HG02973 (cell line): Measurements from ENCODE around the gene SIRT6.
"Not testable (repeated sequence)": the region's sequence is repeated elsewhere in the genome, so short reads cannot be mapped to it uniquely, and the experiment has no call there.

Experiments used
- ATAC-seq: cut with Tn5 transposase; IDR thresholded peaks from one replicate; pipeline ENCODE4 v1.9.1; 2021; ENCODE audit warnings: moderate library complexity; ENCODE audit not compliant: unreplicated experiment

Gene SIRT6

GRCh38 chr19:4182084-4182810 lies at the start of gene SIRT6, which contains the start of gene ANKRD24:
TSS of gene SIRT6 (minus strand) at chr19:4182563. CDS start at chr19:4182539, 24 bp downstream.
TSS of gene ANKRD24 (plus strand) at chr19:4182689. CDS start at chr19:4186426, 3,737 bp downstream.
- peak; percentile 62 for ATAC-seq

GRCh38 chr19:4232139-4232538 lies 49.8 kb upstream of the SIRT6 start:
- ATAC-seq = not testable (repeated sequence)

GRCh38 chr19:4231521-4231920 lies 49.2 kb upstream of the SIRT6 start:
- not testable (repeated sequence) for ATAC-seq

- not testable (repeated sequence) for ATAC-seq
Observed at GRCh38 chr19:4230237-4230636, 47.9 kb upstream of the SIRT6 start.

GRCh38 chr19:4229179-4229931 lies 47.0 kb upstream of the SIRT6 start, which contains the start of gene EBI3:
TSS of gene EBI3 (plus strand) at chr19:4229523. CDS start at chr19:4229551, 28 bp downstream.
- peak; percentile 53 for ATAC-seq

- ATAC-seq = no peak
Observed at GRCh38 chr19:4228765-4229178, 46.4 kb upstream of the SIRT6 start.

- ATAC-seq = no peak
Observed at GRCh38 chr19:4227771-4228170, 45.4 kb upstream of the SIRT6 start.

GRCh38 chr19:4225885-4226284 lies 43.5 kb upstream of the SIRT6 start:
- ATAC-seq = no peak

GRCh38 chr19:4224470-4224869 lies 42.1 kb upstream of the SIRT6 start:
- no peak for ATAC-seq

GRCh38 chr19:4220188-4220587 lies 37.8 kb upstream of the SIRT6 start:
- ATAC-seq = no peak

GRCh38 chr19:4218523-4218922 lies 36.2 kb upstream of the SIRT6 start:
- ATAC-seq = not testable (repeated sequence)

GRCh38 chr19:4217429-4218264 lies 35.3 kb upstream of the SIRT6 start:
- ATAC-seq = no peak

- ATAC-seq = no peak
Observed at GRCh38 chr19:4216846-4217245, 34.5 kb upstream of the SIRT6 start.

GRCh38 chr19:4215807-4216206 lies 33.4 kb upstream of the SIRT6 start:
- ATAC-seq = no peak

- no peak for ATAC-seq
Observed at GRCh38 chr19:4213116-4213515, 30.8 kb upstream of the SIRT6 start.

- no peak for ATAC-seq
Observed at GRCh38 chr19:4210166-4210731, 27.9 kb upstream of the SIRT6 start.

- no peak for ATAC-seq
Observed at GRCh38 chr19:4208385-4209094, 26.2 kb upstream of the SIRT6 start.

GRCh38 chr19:4206818-4207484 lies 24.6 kb upstream of the SIRT6 start:
- ATAC-seq = no peak

- no peak for ATAC-seq
Observed at GRCh38 chr19:4201798-4202197, 19.4 kb upstream of the SIRT6 start.
